HepG2 (cell line): Measurements from ENCODE around the gene ZBTB34. TPM values are rescaled to one million over a fixed set of nuclear protein-coding genes. Genes with fewer than 3 reads are reported as not detected.
A peak's percentile ranks its signal among the peaks of the same experiment; 100 is the strongest.

ENCODE experiments used
- ADNP ChIP-seq: sonication (generic); formaldehyde crosslinking; IDR thresholded peaks from 2 replicates; pipeline ENCODE4 v1.4.0; 2020; ENCODE audit warnings: missing genetic modification reagents
- E2F5 ChIP-seq: sonication (generic); formaldehyde crosslinking; conservative IDR thresholded peaks from 2 replicates; pipeline ENCODE4 v1.4.0; 2020; ENCODE audit warnings: missing genetic modification reagents
- HIVEP1 ChIP-seq: sonication (generic); formaldehyde crosslinking; IDR thresholded peaks from 2 replicates; pipeline ENCODE4 v1.4.0; 2020; ENCODE audit warnings: mild to moderate bottlenecking, missing genetic modification reagents
- HOXA3 ChIP-seq: sonication (generic); formaldehyde crosslinking; IDR thresholded peaks from 2 replicates; pipeline ENCODE4 v1.5.0; 2020; ENCODE audit warnings: missing genetic modification reagents
- IKZF4 ChIP-seq: sonication (generic); formaldehyde crosslinking; IDR thresholded peaks from 2 replicates; pipeline ENCODE4 v1.5.1; 2020; ENCODE audit warnings: borderline replicate concordance, mild to moderate bottlenecking, low read depth, missing genetic modification reagents; ENCODE audit errors: not compliant biosample characterization
- KDM3A ChIP-seq: IDR thresholded peaks from 2 replicates; pipeline ENCODE4 v1.6.1; 2018; ENCODE audit warnings: low read depth, missing compliant biosample characterization
- PATZ1 ChIP-seq: sonication (generic); formaldehyde crosslinking; IDR thresholded peaks from 2 replicates; pipeline ENCODE4 v1.4.0; 2020; ENCODE audit warnings: missing genetic modification reagents
- POGK ChIP-seq: sonication (generic); formaldehyde crosslinking; conservative IDR thresholded peaks from 2 replicates; pipeline ENCODE4 v1.8.0; 2022; ENCODE audit warnings: mild to moderate bottlenecking, moderate library complexity, missing genetic modification reagents
- SP1 ChIP-seq, 2 experiments: fragments of 450-650 bp in 1 of 2; sonication (generic) in 1 of 2; formaldehyde crosslinking in 1 of 2; IDR thresholded peaks; 2 replicates each; pipeline versions ENCODE4 v1.4.0 to v1.6.1; 2016 to 2020; ENCODE audit warnings: missing genetic modification reagents in 1 of 2
- TFDP2 ChIP-seq: sonication (generic); formaldehyde crosslinking; IDR thresholded peaks from 2 replicates; pipeline ENCODE4 v1.4.0; 2020; ENCODE audit warnings: missing genetic modification reagents
- ZBTB43 ChIP-seq: sonication (generic); formaldehyde crosslinking; conservative IDR thresholded peaks from 2 replicates; pipeline ENCODE4 v1.4.0; 2020; ENCODE audit warnings: missing genetic modification reagents
- ZEB1 ChIP-seq: IDR thresholded peaks from 2 replicates; pipeline ENCODE4 v1.6.1; 2012; ENCODE audit warnings: mild to moderate bottlenecking, low read depth, inconsistent platforms; ENCODE audit not compliant: insufficient replicate concordance
- ZNF12 ChIP-seq: sonication (generic); formaldehyde crosslinking; IDR thresholded peaks from 2 replicates; pipeline ENCODE4 v1.5.0; 2020; ENCODE audit warnings: missing genetic modification reagents
- ZNF331 ChIP-seq: sonication (generic); formaldehyde crosslinking; IDR thresholded peaks from 2 replicates; pipeline ENCODE4 v1.4.0; 2020; ENCODE audit warnings: missing genetic modification reagents
- ZNF639 ChIP-seq: conservative IDR thresholded peaks from 2 replicates; pipeline ENCODE4 v1.6.1; 2018; ENCODE audit warnings: missing genetic modification reagents
- ZNF691 ChIP-seq: sonication (generic); formaldehyde crosslinking; IDR thresholded peaks from 2 replicates; pipeline ENCODE4 v1.4.0; 2020; ENCODE audit warnings: missing genetic modification reagents, low read depth, mild to moderate bottlenecking, borderline replicate concordance
- ZSCAN21 ChIP-seq: sonication (generic); formaldehyde crosslinking; IDR thresholded peaks from 2 replicates; pipeline ENCODE4 v1.8.0; 2022; ENCODE audit warnings: mild to moderate bottlenecking, missing genetic modification reagents, moderate library complexity, borderline replicate concordance
- polyA plus RNA-seq, 8 experiments: library from polyadenylated mRNA; depleted of rRNA in 3 of 8; stranded (reverse) in 7 of 8; unstranded in 1 of 8; fragments of >200 nt; fragmentation: Illumina TruSeq in 4 of 8; extraction: Trizol in 4 of 8; gene quantifications; 2 replicates each; pipeline versions ENCODE4 v1.2.1 to v1.2.3, GENCODE V29; 2011 to 2016; ENCODE audit warnings: low read depth in 4 of 8, missing spikeins in 1 of 8, mixed read lengths in 1 of 8; ENCODE audit not compliant: insufficient read depth in 1 of 8
- total RNA-seq, 5 experiments: library from RNA; depleted of rRNA; stranded (reverse); fragments of >200 nt; fragmentation: Illumina TruSeq; extraction: Trizol; gene quantifications; 2 replicates each; pipeline ENCODE4 v1.2.3, GENCODE V29; 2016; ENCODE audit warnings: low read depth in 1 of 5

Gene ZBTB34
- total and polyA plus RNA-seq, 2 of the 13 experiments (the other 11 are each of a cell fraction or from before 2014, with no cell fraction given) = 5.9 to 8.7 TPM

GRCh38 chr9:126860077-126860756 is at the start of gene ZBTB34 (continued):
- TF ChIP-seq ZBTB43 (CRISPR knock-in tag) = 0 out of 2 replicates have a peak, but pooled peaks have one; percentile 27
- peak; percentile 69; the same call in 1 of the 2 replicates for TF ChIP-seq ZNF691 (CRISPR knock-in tag)
- TF ChIP-seq HIVEP1 (CRISPR knock-in tag) = peak; percentile 26; the same call in 1 of the 2 replicates
- peak; percentile 42; the same call in 1 of the 2 replicates for TF ChIP-seq TFDP2 (CRISPR knock-in tag)
- peak; percentile 85 for TF ChIP-seq PATZ1
- TF ChIP-seq ADNP = no peak
- TF ChIP-seq ZNF331 (CRISPR knock-in tag) = peak; percentile 48; the same call in 1 of the 2 replicates
- TF ChIP-seq IKZF4 = peak; percentile 49
- TF ChIP-seq POGK (CRISPR knock-in tag) = 0 out of 2 replicates have a peak, but pooled peaks have one; percentile 54
- TF ChIP-seq ZNF12 = no peak
- TF ChIP-seq E2F5 (CRISPR knock-in tag) = 0 out of 2 replicates have a peak, but pooled peaks have one; percentile 59
- TF ChIP-seq HOXA3 (CRISPR knock-in tag) = peak; percentile 32; the same call in 1 of the 2 replicates
- TF ChIP-seq ZSCAN21 = 0 out of 2 replicates have a peak, but pooled peaks have one; percentile 37
- peak; percentile 41 for TF ChIP-seq ZEB1
- peak; percentile 31; the same call in 1 of the 2 replicates for TF ChIP-seq ZNF639 (CRISPR knock-in tag)
- TF ChIP-seq SP1 (IDR thresholded peaks at IDR 0.05) = no peak
- peak; percentile 45 for TF ChIP-seq SP1 (CRISPR knock-in tag; IDR thresholded peaks at IDR 0.05)
- TF ChIP-seq KDM3A (CRISPR knock-in tag) = peak; percentile 54; the same call in 1 of the 2 replicates
